Activated naive CD8-positive, alpha-beta T cell treated with anti-CD3 and anti-CD28 coated beads, Interleukin-2, amount 50 U/mL, for 24 hours (primary cell): Measurements from ENCODE around the gene CEND1.

Source experiments
- ATAC-seq: fragments of 150-1000 bp; cut with Tn5 transposase; one replicate; pipeline ENCODE4 v1.10.0; 2021
- DNase-seq: peaks from one replicate; pipeline ENCODE4 v3.0.0; 2021
- H3K27ac Mint-ChIP-seq: one replicate; pipeline ENCODE4 v1.8.0; 2021; ENCODE audit warnings: mild to moderate bottlenecking, mixed read lengths
- H3K27me3 Mint-ChIP-seq: one replicate; pipeline ENCODE4 v1.8.0; 2021; ENCODE audit warnings: mixed read lengths
- H3K36me3 Mint-ChIP-seq: one replicate; pipeline ENCODE4 v1.8.0; 2021; ENCODE audit warnings: low read depth, mixed read lengths
- H3K4me1 Mint-ChIP-seq: one replicate; pipeline ENCODE4 v1.8.0; 2021; ENCODE audit warnings: mixed read lengths
- H3K4me3 Mint-ChIP-seq: one replicate; pipeline ENCODE4 v1.8.0; 2021; ENCODE audit warnings: mild to moderate bottlenecking, moderate library complexity, mixed read lengths
- H3K9me3 Mint-ChIP-seq: one replicate; pipeline ENCODE4 v1.8.0; 2021; ENCODE audit warnings: mixed read lengths

The CEND1 gene

DNA sequence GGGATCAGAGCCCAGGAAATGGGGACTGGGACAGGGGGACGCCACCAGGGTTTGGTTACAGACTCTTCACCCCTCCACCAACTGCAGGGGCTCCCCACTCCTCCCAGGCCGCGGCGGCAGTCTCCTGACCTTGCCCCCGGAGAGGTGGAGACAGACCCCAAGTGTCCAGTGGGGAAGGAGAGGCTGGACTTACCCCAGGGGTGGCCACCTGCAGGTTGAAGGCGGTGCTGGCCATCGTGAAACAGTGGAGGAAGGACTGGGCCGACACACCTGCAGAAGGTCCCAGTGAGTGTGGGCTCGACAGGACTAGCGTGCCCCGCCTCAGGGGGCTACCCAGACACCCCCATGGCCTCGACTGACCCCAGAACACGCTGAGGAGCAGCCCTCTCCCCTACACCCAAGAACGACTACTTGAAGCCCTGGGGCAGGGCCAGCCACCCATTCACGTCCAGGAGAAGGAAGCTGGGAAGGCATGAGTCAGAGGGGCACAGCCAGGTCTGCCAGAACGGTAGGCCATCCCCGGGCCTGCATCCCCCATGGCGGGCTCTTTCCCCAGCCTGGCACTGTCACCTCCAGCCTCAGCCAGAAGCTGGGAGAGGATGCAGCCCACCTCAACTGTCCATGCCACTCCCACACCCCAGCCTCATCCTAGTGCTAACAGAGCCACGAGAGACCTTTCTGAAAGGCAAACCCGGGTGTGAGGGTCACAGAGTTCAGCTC, 14.9 kb downstream of the CEND1 start:
- Mint-ChIP-seq H3K36me3 (peaks cover 6% of the 10 kb centered on the region), H3K4me1 (peaks cover 16% of the 10 kb centered on the region), H3K9me3 (no peaks in the 10 kb centered on the region), H3K4me3 (peak overlapping the region; percentile 87), H3K27ac (no peak overlapping the region), H3K27me3 (no peaks in the 10 kb centered on the region)
- DNase-seq (no peak), ATAC-seq (no peak)

DNA sequence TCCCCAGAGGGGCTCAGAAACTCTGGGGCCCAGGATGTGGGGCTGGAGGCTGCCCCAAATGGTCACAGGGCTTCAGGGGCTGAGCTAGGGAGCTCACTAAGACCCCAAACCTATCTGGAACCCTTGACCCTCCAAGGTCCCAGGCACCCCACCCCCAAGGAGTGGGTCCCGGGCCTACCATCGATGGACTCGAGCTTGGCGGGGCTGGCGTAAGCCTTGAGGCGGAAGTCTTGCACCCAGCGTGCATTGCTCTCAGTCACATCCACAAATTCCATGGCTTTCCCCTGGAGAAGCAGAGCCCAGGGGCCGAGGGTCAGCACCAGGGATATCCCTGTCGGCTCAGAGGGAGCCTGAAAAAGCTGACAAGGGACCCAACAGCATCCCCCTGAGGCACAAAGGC, 16.1 kb downstream of the CEND1 start:
- no peak for ATAC-seq
- no peak overlapping the region for H3K27ac Mint-ChIP-seq
- H3K9me3 Mint-ChIP-seq = no peaks in the 10 kb centered on the region
- no peak for DNase-seq
- peaks cover 8% of the 10 kb centered on the region for H3K36me3 Mint-ChIP-seq
- peaks cover 16% of the 10 kb centered on the region for H3K4me1 Mint-ChIP-seq
- no peaks in the 10 kb centered on the region for H3K27me3 Mint-ChIP-seq
- H3K4me3 Mint-ChIP-seq = no peak overlapping the region

DNA sequence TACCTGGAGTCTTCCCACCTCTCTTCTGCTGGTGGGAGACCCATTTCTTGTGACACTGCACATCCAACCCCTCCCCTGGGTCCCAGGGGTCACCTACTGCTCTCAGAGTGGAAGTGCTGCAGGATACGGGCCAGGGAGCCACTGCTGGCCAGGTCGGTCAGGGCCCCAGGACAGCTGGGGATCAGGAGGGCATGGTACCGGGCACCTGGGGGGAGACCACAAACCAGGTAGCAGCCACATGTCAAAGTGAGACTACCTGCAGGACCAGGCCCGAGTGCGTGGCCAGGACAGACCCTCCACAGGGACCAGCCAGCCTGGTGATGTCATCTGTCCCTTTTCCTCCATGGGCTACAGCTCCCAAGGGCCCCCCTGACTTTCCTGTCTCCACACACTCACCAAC, 16.5 kb downstream of the CEND1 start:
- no peak for DNase-seq
- no peak overlapping the region for H3K4me3 Mint-ChIP-seq
- no peak for ATAC-seq
- no peak overlapping the region for H3K27ac Mint-ChIP-seq
- H3K36me3 Mint-ChIP-seq = peaks cover 8% of the 10 kb centered on the region
- H3K27me3 Mint-ChIP-seq = no peaks in the 10 kb centered on the region
- H3K9me3 Mint-ChIP-seq = no peaks in the 10 kb centered on the region
- H3K4me1 Mint-ChIP-seq = peaks cover 16% of the 10 kb centered on the region

DNA sequence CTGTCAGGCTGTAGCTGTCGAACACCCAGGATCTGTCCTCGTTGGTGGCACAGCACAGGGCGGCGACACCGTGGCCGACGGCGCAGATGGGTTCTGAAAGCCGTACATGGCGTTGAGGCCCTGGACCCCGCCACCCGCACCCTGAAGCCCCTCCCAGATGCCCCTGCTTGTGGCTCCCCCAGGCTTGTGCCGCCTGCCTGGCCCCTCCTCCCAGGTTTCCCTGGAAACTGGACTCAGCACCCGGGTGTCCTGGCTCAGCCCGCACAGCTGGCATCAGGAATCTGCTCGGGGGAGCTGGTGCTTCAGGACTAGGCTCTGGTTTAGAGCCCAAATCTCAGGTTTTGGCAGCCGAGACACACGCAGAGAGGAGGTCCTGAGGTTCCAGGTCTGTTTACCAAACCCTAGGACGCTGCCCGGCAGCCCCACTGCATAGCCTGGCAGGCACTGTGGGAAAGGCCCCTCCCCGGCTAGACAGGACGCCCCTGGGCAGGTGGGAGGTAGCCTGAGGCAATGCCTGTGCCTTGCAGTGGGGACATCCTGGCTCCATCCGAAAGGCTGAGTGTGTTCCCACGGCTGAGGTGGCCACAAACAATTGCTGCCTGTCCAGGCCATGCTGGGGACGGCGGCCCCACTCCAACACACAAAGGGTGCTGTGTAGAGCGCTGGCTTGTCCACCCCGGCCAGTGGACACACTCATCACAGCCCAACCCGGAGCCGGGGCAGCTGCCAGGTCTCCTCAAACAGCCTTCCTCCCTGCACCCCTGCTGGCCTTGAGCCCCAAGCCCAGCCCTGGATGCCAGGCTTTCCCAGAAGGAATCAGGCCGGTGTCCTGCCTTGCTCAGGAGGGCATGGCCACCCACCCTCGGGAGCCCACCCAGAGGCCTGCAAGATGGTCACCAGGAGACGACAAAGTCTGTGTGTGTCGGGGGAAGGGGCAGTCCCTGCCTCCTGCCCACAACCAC, 17.2 kb downstream of the CEND1 start:
- H3K4me1 Mint-ChIP-seq = peaks cover 12% of the 10 kb centered on the region

DNA sequence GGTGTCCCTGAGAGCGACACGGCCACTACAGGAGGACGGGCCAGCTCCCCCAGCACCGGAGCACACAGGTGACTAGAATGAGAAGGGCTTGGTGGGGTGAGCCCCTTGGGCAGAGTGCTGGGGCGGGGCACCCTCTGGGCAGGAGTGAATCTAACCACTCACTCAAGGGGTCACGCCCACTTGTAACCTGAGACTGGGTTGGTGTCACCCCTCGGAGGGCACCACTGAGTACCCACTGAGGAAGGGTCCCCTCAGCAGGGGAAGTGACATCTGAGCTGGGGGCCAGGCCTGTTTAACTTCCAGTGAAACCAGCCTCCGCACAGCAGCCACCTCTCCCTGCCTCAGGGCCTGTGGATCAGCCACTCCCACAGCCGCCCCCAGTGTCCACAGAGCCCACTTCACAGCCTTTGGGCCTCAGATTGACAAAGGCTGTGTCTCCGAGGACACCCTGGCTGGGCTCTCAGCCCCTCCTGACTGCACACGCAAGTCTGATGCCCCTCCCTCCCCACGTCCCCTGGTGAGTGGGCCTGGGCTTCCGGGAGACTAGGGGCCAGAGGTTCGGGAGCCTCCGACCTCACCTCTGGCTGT, 18.2 kb downstream of the CEND1 start:
- H3K36me3 Mint-ChIP-seq = peaks cover 12% of the 10 kb centered on the region

More for the DNA sequence above, 17.2 kb downstream of the CEND1 start:
- no peaks in the 10 kb centered on the region for H3K9me3 Mint-ChIP-seq
- H3K27ac Mint-ChIP-seq = no peak overlapping the region
- no peaks in the 10 kb centered on the region for H3K27me3 Mint-ChIP-seq
- DNase-seq (no peak), ATAC-seq (no peak)
- no peak overlapping the region for H3K4me3 Mint-ChIP-seq
- H3K36me3 Mint-ChIP-seq = peaks cover 12% of the 10 kb centered on the region

DNA sequence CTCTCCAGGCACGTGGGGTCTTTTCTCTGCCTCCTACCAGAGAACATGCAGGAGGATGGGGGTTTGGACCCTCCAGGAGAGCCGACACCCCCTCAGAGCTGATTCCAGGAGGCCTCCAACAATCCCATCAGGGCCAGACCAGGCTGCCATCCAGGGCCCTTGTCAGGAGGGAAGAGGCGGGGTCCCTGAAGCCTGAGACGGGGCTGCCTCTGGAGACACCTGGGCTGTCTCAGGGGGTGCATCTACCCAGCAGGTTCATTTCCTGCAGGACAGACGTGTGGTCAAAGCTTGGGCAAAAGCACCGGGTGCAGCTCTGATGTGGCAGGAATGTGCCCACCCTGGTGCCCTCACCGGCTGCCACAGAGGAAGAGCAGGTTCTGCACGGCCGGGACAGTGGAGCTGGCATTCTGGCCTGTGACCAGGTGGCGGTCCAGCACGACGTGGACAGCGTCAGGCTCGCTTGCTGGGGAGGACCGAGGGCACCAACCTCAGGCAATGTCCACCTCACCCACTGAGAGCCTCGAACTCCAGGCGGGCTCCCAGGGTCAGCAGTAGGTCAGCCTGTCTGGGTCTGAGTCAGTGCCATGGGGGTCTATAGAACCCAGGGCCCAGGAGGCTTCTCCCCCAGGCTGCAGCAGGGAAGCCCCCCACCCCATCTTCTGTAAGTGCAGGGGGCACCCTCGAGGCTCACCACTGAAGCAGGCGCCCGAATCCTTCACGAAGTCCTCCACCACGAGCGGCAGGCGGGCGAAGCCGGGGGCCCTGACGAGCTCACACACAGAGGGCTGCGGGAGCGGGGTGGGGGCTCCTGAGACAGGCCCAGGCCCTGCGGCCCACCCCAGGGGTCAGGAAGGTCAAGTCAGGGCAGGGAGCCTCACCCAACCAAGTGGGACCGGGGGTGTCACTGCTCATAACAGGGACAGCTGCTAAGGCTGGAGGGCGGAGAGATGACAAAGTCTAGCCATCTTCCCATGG, 19.0 kb downstream of the CEND1 start:
- Mint-ChIP-seq H3K27me3 (no peaks in the 10 kb centered on the region), H3K27ac (no peak overlapping the region), H3K4me3 (no peak overlapping the region), H3K36me3 (peaks cover 14% of the 10 kb centered on the region), H3K4me1 (peaks cover 7% of the 10 kb centered on the region), H3K9me3 (no peaks in the 10 kb centered on the region)
- ATAC-seq = no peak
- no peak for DNase-seq

More for the DNA sequence above, 18.2 kb downstream of the CEND1 start:
- no peak overlapping the region for H3K27ac Mint-ChIP-seq
- ATAC-seq (no peak), DNase-seq (no peak)
- H3K4me3 Mint-ChIP-seq = no peak overlapping the region
- no peaks in the 10 kb centered on the region for H3K27me3 Mint-ChIP-seq
- H3K9me3 Mint-ChIP-seq = no peaks in the 10 kb centered on the region
- H3K4me1 Mint-ChIP-seq = peaks cover 12% of the 10 kb centered on the region

DNA sequence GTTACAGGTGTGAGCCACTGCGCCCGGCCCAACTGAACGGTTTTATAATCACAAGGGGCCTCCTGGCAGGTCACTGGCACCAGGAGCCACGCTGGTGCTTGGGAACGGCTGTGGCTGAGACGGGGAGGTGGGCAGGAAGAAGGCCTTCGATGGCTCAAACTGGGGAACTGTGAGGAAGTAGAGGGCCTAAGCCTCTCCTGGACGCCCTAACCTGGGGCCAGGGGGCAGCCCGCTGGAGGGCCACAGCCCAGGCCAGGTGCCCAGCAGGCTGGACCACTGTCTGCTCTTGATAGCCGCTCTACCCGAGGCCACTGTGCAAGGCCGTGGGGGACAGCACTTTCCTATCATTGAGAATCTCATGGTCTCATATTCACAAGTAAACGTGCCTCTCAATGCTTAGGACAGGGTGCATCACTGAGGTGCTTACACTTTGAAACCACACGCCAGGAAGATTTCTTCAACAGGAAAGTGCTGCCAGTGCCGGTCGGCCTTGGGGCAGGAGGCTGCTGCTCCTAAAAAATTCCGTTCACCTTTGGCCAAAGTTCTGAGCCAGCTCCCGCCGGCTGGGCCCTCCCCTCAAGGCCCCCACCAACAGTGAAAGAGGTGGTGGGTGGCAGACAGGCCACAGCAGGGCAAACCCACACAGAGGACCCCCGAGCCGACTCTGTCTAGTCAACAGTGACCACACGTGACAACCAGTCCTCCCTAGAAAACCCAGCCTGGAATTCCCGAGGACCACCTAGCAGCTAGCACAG, 19.8 kb downstream of the CEND1 start:
- Mint-ChIP-seq H3K4me1 (no peaks in the 10 kb centered on the region), H3K4me3 (no peak overlapping the region), H3K27ac (no peak overlapping the region), H3K27me3 (no peaks in the 10 kb centered on the region), H3K36me3 (peaks cover 10% of the 10 kb centered on the region), H3K9me3 (no peaks in the 10 kb centered on the region)
- DNase-seq = no peak
- ATAC-seq = no peak

DNA sequence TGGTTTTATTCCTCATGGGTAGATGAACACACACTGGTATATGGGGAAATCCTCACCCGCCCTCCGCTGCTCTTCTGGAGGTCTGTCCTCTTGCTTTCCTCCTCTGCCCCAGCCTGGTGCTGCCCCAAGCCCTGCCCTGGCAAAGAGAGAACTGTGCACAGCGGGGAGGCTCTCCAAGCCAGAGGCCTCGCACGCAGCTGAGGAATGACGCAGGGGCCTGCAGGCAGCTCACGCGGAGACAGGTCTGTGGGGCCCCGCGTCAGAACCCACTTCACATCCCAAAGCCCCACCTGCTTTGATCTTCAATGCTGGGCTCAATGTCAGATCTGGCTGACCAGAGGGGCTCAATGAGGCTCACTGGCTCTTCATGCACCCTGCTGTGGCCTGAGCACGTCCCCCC, 22.7 kb downstream of the CEND1 start:
- Mint-ChIP-seq H3K27me3 (no peaks in the 10 kb centered on the region), H3K4me1 (no peaks in the 10 kb centered on the region), H3K4me3 (no peak overlapping the region), H3K9me3 (no peaks in the 10 kb centered on the region), H3K27ac (no peak overlapping the region), H3K36me3 (peaks cover 19% of the 10 kb centered on the region)
- ATAC-seq = no peak
- DNase-seq = no peak

DNA sequence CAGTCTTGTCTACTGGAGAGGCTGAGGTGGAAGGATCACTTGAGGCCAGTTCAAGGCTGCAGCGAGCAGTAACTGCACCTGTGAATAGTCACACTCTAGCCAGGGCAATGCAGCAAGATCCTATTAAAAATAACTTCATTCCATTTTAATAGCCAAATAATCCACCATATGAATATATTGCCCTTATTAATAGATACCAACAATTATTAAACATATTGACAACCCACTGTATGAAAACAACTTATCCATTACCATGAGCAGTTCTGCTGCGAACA, 23.0 kb downstream of the CEND1 start:
- Mint-ChIP-seq H3K4me3 (no peak overlapping the region), H3K9me3 (no peaks in the 10 kb centered on the region), H3K27ac (no peak overlapping the region), H3K36me3 (peaks cover 20% of the 10 kb centered on the region), H3K27me3 (no peaks in the 10 kb centered on the region), H3K4me1 (no peaks in the 10 kb centered on the region)
- ATAC-seq = no peak
- no peak for DNase-seq

DNA sequence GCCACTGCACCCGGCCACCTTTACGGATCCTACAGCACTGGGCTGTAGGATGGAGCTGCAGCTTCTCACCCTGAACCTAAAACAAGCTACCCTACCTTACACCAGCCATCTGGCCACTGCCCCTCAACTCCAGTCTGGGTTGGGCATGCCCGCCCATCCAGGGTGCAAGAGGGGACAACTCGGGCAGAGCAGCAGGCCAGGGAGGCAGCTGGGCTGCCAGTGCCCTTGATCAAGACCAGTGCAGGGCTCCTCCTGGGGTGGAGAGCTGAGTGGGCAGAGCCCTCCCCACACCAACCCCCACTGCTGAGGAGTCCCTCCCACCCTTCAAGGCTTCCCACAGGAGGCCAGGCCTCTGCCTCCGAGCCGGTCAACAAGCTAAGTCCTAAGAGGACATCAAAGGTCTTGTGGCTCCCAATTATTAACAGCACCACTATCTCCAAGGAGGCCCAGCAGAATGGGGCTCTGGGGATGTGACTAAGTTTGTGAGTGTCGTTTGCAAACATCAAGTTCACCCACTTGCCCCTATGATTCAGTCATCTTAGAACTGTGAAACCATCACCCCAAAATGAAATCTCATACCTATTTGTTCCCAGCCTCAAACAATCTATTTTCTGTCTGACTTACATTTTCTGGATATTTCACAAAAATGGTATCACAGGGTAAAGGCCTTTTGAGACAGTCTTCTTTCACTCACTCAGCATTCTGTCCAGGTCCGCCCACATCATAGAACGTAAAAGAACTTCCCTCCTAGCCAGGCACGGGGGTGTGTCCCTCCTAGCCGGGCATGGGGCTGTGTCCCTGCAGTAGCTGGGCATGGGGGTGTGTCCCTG, 23.6 kb downstream of the CEND1 start:
- no peak overlapping the region for H3K4me3 Mint-ChIP-seq
- H3K4me1 Mint-ChIP-seq = no peaks in the 10 kb centered on the region
- DNase-seq = no peak
- H3K27ac Mint-ChIP-seq = peak overlapping the region; percentile 9
- H3K9me3 Mint-ChIP-seq = no peaks in the 10 kb centered on the region
- H3K27me3 Mint-ChIP-seq = no peaks in the 10 kb centered on the region
- ATAC-seq = no peak
- H3K36me3 Mint-ChIP-seq = peaks cover 25% of the 10 kb centered on the region

DNA sequence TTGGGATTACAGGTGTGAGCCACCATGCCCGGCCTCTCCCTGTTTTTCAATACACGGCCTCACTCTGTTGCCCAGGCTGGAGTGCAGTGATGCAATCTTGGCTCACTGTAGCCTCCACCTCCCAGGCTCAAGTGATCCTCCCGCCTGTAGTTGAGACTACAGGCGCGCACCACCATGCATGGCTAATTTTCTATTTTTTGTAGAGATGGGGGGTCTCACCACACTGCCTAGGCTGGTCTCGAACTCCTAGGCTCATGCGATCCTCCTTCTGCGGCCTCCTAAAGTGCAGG, 24.1 kb downstream of the CEND1 start:
- Mint-ChIP-seq H3K4me3 (no peak overlapping the region), H3K27ac (no peak overlapping the region), H3K36me3 (peaks cover 26% of the 10 kb centered on the region)

DNA sequence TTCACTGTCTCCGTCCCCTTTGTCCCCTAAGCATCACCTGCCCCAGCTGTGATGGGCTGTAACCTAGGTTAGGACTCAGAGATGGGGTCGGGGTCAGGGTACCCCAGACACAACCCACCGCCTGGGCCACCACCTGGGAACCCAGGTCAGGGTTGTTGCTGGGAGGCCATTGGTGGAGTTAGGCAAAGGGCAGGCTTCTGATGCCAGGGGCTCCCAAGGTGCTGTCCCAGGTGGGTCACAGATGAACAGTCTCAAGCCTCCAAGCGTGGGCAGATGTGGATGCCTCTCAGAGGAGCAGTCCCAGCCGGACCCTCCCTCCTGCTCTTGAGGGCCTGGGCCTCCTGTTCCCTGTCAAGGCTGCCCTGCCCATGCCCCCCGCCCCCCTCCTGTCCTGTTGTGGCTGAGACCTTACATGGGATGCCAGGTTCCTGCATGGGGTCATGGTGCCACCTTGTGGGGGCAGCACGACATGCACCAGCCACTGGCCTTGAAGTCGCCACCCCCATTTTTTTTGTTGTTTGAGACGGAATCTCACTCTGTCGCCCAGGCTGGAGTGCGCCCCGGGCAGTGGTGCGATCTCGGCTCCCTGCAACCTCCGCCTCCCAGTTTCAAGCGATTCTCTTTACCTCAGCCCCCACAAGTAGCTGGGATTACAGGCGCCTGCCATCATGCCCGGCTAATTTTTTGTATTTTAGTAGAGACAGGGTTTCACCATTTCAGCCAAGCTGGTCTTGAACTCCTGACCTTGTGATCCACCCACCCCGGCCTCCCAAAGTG, 24.7 kb downstream of the CEND1 start:
- H3K27me3 Mint-ChIP-seq = no peaks in the 10 kb centered on the region
- peaks cover 28% of the 10 kb centered on the region for H3K36me3 Mint-ChIP-seq
- H3K4me3 Mint-ChIP-seq = no peak overlapping the region
- no peak overlapping the region for H3K27ac Mint-ChIP-seq
- peak; percentile 66 for DNase-seq
- H3K4me1 Mint-ChIP-seq = peaks cover 1% of the 10 kb centered on the region
- ATAC-seq = peak; percentile 38
- no peaks in the 10 kb centered on the region for H3K9me3 Mint-ChIP-seq

More for the DNA sequence above, 24.1 kb downstream of the CEND1 start:
- no peaks in the 10 kb centered on the region for H3K4me1 Mint-ChIP-seq
- no peaks in the 10 kb centered on the region for H3K27me3 Mint-ChIP-seq
- no peaks in the 10 kb centered on the region for H3K9me3 Mint-ChIP-seq
- DNase-seq (no peak), ATAC-seq (no peak)
